HG02840 (cell line): ENCODE data around the gene TACR2.

Experiments used
- ATAC-seq: cut with Tn5 transposase; IDR thresholded peaks from one replicate; pipeline ENCODE4 v1.9.1; 2021; ENCODE audit warnings: mild to moderate bottlenecking, moderate library complexity, moderate number of reproducible peaks; ENCODE audit not compliant: unreplicated experiment, low FRiP score

Gene TACR2

DNA sequence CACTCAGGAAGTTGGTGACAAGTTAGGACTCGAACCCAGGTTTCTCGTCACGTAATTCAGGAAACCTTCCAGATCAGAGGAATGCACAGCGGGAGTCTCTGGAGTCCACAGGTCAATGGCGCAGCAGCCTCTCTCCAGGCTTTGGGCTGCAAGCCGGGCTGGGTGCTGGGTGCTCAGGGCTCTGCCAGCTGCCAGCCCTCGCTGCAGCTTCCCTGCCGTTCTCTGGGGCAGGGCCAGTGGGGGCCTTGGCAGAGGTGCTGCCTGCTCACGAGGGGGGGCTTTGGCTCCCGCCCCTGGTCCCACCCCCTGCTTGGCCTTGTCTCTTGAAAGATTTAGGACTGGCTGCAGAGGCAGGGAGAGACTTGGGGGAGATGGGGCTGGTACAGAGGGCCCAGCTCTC lies at the start of gene TACR2:
TSS of gene TACR2 (minus strand) at position 224 of the 400 bp plus-strand sequence. CDS start 595 bp downstream, outside the sequence.
- ATAC-seq = no peak

DNA sequence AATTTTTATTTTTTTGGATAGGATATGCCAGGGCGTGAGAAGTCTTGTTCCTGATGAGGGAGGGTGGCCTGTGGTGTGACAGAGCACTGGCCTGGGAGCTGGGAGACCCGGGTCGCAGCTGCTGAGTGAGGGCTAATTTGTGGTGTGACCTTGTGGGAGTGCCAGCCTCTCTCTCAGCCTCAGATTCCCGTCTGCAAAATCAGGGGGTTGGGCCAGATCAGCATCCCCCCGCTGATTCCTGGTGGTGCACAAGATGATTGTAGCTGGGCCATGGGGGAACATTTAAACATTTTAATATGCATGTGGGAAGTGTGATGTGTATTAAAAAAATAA lies 49.4 kb upstream of the TACR2 start:
- no peak for ATAC-seq

DNA sequence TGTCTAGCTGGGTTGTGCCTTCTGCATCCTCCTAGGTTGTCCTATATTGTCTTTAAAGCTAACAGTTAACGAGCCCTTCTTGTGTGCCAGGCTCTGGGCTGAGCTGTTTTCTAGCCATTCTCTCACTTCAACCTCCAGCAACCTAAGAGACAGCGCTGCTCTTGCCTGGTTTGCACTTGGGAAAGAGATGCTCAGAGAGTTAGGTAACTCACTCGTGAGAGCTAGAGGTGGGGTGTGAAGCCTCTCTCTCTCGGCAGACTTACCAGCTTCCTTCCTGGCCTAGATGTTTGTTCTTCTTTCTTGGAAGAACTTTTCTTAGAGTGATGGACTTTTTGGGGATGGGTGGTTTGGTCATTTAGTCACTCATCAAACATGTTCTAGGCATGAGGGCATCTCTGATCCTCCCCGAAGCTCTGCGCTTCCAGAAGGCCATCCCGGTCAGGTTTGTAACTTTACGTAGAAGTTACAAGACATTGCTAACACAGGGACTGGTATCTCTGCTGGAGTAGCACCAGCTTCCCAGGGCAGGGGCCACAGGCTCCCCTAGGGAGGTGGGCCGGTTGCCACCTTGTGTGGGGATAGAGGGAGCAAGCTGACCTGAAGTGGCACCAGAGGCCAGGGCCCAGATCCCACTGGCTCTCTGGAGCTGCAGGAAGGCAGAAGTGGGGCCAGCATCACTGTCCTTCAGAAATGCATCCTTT lies 48.9 kb upstream of the TACR2 start:
- ATAC-seq = no peak

DNA sequence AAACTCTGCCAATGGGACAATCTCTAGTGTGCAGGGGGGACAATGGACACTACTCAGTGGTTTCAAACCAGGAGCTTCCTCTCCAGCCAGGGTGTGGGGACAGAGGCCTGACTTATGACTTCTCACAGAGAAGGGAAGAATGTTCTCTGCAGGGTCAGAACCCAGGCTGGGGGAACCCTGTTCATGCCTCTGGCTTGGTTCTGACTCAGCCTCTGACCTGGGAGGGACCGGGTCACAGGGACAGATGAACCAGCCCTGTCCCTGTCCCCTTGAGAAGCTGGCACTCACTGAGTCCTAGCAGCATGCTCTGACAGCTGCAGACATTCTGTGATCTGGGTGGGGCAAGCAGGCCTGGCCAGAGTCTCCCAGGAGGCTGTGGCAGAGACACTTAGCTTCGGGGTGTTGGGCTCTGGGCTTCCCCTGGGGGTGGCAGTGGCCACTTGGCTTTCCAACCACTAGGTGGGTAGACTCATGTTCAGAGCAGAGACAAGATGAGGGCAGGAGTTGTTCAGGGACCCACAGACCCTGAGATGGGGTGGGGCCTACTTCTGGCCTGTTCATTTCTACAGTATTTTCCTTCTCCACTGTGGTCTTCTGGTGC lies 48.2 kb upstream of the TACR2 start:
- no peak for ATAC-seq

DNA sequence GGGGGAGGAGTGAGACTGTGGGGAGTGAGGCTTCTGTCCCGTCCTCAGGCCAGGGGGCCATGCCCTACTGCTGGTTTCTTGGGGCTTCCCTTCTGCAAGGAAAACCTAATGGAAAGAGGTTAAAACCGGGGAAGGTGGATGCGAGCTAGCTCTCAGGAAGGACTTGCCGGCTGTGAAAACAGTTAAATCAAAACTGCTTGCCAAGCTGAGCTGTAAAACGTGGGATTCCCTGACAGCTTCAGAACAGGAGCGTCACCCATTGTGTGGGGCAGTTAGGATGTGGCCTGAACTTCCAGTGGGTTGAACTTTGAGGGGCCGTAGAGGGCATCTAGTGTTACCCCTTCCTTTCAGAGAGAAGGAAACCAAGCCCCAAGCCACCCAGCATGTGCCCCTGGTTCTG lies 47.7 kb upstream of the TACR2 start:
- no peak for ATAC-seq

DNA sequence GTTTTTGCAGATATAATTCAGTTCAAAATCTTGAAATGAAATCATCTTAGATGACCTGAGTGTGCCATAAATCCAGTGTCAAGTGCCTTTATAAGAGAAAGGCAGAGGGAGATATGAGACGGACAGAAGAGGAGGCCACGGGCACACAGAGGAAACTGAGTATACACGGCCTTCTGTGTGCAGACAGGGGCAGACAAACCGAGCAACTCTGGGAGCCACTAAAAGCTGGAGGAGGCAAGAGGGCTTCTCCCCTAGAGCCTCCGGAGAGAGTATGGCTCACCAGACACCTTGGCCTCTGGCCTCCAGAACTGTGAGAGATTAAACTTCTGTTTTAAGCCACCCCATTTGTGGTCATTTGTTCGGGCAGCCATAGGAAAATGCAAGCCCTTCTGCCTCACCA lies 47.2 kb upstream of the TACR2 start:
- ATAC-seq = no peak

DNA sequence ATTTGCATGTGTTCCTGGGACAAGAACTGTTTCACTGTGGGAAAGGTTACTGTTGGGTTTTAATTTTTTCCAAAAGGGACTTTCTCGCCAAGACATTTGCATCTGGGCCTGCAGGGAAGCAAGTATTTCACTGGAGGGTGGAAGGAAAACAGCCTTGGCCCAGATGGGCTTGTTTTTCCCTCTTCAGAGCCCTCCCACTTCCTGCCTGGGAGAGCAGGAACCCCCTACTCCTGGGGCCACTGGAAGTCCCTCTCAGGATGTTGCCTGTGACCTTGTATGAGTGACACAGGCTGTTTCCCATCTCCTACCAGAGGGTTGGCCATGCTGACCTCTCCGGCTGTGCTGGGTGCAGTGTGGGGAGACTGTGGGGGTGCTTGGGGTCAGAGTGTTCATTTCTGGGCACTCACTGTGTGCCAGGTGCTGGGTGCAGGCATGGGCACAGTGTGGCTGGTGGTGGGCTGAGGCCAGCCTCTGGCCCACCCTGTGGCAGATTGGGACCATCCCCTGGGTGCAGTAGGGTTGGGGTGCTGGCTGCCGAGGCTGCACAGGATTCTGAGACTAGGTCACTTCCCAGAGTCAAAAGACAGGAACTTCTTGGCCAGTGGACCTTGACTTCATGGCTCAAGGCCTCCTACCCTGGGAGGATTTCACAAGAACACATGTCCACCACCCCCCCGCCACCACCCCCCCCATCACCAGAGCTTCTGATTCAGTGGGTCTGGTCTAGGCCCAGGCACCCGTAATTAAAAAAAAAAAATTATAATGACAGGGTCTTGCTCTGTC lies 44.7 kb upstream of the TACR2 start:
- ATAC-seq = no peak

DNA sequence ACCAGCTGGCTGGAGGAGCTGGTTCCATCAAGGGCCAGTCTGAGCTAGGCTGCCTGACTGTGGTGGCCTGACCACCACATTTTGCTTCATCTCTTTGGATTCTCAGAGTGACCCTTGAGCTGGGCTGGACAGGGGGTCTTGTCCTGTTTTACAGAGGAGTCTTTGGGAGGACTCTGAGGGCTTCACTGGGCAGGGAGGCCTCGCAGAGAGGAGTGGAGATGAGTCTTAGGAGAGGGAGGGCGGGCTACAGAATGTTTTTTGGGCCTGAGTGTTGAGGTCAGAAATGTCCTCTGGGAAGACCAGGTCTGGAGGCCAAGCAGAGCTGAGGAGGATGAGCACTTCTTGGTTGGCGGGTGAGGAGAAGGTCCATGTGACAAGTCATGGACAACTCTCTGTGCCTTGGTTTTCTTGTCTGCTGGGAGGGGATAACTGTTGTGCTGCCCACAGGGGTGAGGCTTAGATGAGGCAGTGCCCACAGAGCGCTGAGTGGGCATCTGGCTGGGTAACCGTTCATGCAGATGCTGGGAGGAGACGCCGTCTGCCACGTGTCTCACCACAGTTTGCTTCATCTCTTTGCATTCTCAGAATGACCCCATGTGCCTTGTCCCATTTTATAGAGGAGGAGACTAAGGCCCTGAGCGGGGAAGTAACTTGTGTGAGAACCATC lies 44.0 kb upstream of the TACR2 start:
- no peak for ATAC-seq

DNA sequence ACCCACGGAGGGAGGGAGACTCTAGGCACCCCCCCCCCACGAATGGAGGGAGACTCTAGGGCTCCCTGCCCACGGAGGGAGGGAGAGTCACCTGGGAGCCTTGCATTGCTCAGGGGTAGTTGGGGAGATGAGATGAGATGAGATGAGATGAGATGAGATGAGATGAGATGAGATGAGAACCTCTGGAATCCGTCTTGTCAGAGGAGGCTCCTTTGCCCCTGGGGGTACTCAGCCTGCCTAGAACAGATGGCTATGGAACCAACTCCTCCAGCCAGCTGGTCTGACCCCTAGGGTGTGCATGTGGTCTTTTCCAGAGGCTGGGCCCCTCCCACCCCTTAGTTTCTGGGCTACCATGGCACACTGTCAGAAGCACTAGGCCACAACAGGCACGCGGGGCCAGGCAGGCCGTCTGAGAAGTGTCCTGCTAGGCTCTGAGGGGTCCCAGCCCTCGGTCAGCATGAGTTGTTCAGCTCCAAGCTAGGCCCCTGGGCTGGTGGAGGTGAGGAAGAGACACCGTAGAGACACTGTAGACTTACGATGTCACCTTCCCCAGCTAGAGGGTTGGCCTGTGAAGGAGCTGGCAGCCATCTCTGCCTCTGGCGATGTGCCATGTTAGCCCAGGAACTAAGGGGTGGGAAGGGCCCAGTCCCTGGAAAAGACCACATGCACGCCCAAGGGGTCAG lies 43.3 kb upstream of the TACR2 start:
- ATAC-seq = no peak

DNA sequence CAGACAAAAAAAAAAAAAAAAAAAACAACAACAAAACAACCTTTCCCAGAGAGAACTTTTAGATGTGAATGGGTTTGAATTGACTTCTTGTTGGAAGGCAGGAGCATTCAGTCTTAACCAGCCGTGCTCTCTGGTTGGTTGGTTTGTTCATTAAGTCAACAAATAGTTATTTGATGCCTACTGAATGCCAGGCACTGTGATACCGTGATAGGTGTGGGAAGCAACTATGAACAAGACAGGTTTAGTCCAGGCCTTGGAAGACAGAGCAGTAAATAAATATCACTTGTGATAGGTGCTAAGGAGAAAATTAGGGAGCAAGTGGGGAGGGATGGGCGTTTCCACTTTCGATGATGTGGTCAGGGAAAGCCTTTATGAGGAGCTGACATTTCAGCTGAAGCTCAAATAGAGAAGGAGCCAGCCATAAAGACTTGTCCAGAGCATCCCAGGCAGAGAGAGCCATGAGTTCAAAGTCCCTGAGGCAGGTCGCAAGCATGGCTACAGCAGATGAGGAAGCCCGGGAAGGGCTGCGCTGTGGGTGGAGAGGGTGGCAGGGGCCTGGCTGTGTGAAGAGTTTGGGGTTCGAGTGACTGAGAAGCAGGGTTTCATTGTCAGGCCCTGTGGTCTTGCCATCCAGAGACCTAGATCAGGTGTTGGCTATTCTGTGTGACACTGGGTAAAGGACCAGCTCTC lies 42.5 kb upstream of the TACR2 start:
- no peak for ATAC-seq

DNA sequence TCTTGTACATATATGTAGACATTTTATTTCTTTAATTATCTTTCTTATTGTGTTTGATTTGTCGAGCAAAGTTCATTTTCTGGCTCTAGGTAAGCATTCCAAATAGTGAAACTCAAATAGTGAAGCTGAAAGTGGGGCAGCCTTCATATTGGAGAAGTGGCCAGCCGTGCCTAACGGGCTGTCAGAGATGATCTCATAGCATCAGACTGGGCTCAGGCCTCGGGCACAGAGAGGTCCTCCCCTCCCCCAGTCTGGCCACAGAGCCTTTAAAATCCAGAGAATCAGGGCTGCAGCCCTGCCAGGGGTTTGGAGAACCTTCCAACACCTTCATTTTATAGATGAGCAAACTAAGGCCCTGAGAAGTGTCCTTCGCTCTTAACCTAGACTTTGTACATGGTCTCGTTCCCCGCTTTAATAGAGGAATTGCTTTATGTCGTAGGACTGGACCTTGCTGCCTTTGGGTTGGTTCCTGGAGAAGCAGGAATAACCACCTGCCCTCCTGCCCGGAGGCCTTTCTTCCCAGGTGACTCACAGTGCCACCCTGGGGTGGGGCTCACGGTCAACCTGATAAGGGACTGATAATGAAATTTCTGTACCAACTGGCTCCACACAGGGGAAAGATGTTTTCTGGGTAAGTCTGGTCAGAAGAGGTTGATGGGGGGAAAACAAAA lies 41.8 kb upstream of the TACR2 start:
- no peak for ATAC-seq

DNA sequence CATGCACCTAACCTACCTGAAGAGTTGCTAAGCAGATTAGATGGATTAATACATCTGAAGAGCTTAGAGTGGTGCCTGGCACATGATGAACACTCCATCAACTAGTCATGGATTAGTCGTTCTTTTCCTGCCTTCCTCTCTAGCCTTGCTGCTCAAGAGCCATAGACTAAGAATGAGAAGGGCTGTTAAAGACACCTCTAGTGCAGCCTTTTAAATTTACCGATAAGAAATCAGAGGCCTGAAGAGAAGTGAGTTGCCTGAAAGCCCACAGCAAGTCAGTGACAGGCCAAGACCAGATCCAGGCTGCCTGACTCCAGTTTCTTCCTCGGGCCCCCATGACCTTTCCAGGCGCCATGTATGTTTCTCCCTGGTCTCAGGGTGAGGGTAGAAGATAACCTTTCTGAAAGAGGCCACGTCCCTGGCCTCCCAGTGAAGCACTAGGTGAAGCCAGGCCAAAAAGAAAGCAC lies 41.1 kb upstream of the TACR2 start:
- no peak for ATAC-seq

DNA sequence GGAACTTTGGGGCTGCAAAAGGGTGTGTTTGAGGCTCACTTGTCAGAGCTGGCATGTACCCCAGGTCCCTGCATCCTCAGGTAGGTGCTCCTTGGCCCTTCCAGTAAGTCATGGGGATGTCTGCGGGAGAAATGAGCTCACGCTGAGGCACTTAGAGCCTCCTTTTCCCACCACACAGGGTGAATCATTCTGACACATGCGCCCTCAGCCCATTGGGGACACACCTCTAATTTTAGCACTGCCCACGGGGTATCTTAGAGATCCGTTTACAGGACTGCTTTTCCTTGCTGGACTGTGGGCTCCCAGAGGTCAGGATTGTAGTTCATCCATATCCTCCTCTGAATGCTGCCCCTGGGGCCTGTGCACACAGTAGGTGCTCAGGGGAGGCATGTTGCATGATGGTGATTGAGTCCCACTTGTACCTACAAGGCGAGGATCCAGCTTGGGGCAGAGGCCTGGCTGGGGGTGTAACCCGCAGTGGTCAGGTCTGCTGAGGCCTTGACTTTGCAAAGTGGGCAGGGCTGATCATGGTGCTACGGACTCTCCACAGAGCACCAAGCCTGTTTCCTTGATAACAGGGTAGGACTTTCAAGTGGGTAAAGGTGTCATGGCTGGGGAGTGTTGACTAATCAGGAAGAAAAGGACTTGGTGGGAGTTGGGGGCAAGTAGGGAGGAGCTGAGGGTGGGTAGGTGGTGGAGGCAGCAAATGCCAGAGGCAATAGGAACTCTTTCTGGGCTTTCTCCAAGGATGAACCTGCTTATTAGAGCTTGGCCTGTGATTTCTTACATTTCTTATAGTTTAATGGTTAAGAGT lies 40.4 kb upstream of the TACR2 start:
- ATAC-seq = no peak

DNA sequence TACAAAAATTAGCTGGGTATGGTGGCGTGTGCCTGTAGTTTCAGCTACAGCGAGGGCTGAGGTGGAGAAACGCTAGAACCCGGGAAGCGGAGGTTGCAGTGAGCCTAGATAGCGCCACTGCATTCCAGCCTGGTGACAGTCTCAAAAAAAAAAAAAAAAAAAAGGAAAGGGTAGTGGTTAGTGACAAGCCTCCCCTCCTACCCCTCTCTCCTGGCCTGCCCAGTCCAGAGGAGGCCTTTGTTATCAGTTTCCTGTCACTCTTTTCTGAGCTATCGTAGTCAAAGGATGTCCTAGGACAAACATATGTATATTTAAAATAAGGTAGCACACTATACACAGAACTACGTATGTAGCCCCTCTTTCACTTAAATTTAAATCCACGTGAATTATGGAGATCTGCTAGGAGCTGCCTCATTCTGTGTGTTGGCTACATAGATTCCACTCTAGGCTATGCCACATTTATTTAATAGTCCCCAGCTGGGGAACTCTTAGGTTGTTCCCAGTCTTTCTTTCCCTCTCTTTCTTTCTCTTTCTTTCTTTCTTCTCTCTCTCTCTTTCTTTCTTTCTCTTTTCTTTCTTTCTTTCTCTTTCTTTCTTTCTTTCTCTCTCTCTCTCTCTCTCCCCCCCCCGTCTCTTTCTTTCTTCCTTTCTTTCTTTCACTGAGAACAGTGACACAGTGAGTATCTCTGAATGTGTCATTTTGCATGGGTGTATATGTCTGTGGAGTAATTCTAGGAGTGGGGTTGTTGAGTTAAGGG lies 38.5 kb upstream of the TACR2 start:
- no peak for ATAC-seq

DNA sequence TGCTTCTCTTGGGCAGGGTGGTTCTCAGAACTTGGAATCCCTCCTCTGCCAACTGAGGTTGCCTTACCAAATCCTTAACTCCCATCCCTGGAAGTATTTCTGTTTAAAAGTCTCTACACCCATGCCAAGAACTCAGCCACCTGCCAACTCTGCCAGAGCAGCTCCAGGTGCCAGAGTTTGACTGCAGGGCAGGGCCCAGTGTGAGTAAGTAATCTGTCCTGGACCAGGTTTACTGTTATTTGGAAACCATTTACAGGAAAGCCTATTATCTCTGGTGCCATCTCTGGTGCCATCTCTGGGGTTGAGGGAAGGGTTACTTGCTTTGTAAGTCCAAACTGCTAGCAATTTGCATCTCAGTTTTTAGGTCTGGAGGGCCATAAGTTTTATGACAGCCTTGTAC lies 37.1 kb upstream of the TACR2 start:
- ATAC-seq = no peak

DNA sequence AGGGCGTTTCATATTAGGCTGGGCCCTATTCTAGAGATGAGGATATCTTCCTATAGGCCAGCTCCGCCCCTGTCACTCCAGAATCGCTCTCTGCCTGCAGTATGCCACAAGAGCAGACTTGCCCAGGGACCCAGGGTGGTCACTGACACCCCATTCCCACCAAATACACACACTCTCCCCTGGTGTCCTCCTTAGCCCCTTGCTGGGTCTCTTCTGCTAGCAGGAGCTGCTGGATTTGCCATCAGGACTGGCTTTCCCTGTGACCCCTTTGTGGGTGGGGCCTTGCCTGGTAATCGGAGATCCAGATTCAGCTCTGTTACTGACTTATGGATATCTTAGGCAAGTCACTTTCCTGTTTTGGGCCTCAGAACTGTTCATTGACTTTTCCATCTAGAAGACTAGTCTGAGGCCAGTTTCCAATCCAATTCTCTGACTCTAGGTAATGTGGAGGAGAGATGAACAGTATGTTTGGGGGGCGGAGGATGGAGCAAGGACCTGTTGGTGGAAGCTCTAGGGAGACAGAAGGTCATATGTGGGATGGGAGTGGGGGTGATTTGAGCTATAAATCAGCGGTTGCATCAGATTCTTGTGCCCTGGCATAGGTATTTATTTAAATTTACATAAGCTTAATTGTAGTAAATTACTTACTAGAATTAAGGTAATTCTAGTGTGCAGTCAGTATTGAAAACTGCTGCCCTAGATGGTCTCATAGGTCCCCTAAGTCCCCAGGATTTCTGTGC lies 36.1 kb upstream of the TACR2 start:
- ATAC-seq = no peak

DNA sequence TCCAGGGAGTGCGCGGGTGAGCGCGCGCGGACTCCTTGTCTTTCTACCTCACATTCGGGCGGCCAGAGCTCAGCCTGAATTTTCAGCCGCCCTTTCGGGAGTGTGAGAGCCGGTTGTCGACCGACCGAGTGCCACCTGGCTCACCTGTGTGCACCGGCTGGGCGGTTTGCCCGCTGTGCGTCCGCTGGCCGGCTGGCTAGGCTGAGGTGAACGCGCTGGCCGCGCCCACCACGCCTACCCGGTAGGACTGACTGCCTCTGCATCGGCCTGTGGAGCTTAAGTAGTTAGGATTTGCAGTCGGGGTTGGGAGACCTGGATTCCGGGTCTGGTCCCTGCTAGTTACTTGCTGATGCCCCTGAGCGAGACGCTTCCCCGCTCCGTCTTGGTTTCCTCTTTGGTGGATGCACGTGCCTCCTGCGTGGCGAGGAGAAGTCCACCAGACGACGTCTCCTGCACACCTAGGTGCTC lies 35.1 kb upstream of the TACR2 start:
- ATAC-seq = no peak
